Endothelial cell of umbilical vein (primary cell): ENCODE measurements around the gene MCC.

Experiments used
- CTCF ChIP-seq, 2 donors: IDR thresholded peaks; 1 replicate in 1 of 2; 2 replicates in 1 of 2; pipeline ENCODE4 v1.5.1; 2011; ENCODE audit warnings: low read length in 2 of 2, mild to moderate bottlenecking in 2 of 2, moderate library complexity in 2 of 2, control low read depth in 1 of 2, inconsistent platforms in 1 of 2, low read depth in 1 of 2; ENCODE audit not compliant: insufficient read depth in 1 of 2; ENCODE audit errors: extremely low read depth in 1 of 2
- EZH2 ChIP-seq: IDR thresholded peaks from 2 replicates; pipeline ENCODE4 v1.6.1; 2012; ENCODE audit warnings: borderline replicate concordance, low read depth, mild to moderate bottlenecking, moderate library complexity, low read length, inconsistent platforms; ENCODE audit not compliant: severe bottlenecking
- POLR2A ChIP-seq: IDR thresholded peaks from 2 replicates; pipeline ENCODE4 v1.6.1; 2012; ENCODE audit warnings: low read depth, mild to moderate bottlenecking, control low read depth, low read length

GRCh38 chr5:113209498-113209897 is 278.8 kb downstream of the MCC start:
- TF ChIP-seq POLR2A, result no peak
- TF ChIP-seq CTCF (IDR thresholded peaks at IDR 0.05; ENCODE audit: extremely low read depth in 1 of 2, insufficient read depth in 1 of 2, low read depth in 1 of 2, low read length in 2 of 2), result no peak
- TF ChIP-seq EZH2, result no peak
